ENCODE data around the gene PRR16. TPM values are rescaled to one million over a fixed set of nuclear protein-coding genes. Genes with fewer than 3 reads are reported as not detected.

The PRR16 gene
- total RNA-seq, 2 donors from 2014 or later, result 1.2 to 1.4 TPM

DNA sequence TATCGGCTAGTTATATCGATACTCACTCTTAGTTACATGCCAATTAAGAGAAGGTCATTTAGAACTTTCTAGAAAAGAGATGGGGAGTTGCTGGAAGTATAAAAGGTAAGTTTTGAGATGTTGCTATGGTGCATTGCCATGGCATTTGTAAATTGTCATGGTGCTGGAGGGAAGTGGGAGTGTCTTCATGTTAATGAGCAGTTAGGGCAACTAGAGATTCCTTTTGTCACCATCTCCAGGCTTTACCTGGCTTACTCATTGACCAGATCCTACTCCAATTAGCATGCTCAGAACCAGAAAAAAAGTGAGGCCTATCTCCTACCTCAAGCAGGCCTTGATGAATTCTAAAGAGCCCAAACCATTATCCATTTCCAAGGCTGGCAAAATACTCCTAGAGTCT lies 82.8 kb downstream of the PRR16 start:
- H3K36me3 ChIP-seq, result no peaks in the 10 kb centered on the region
- H3K4me1 ChIP-seq, result no peaks in the 10 kb centered on the region
- TF ChIP-seq, protein P1, sequence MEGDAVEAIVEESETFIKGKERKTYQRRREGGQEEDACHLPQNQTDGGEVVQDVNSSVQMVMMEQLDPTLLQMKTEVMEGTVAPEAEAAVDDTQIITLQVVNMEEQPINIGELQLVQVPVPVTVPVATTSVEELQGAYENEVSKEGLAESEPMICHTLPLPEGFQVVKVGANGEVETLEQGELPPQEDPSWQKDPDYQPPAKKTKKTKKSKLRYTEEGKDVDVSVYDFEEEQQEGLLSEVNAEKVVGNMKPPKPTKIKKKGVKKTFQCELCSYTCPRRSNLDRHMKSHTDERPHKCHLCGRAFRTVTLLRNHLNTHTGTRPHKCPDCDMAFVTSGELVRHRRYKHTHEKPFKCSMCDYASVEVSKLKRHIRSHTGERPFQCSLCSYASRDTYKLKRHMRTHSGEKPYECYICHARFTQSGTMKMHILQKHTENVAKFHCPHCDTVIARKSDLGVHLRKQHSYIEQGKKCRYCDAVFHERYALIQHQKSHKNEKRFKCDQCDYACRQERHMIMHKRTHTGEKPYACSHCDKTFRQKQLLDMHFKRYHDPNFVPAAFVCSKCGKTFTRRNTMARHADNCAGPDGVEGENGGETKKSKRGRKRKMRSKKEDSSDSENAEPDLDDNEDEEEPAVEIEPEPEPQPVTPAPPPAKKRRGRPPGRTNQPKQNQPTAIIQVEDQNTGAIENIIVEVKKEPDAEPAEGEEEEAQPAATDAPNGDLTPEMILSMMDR (IDR thresholded peaks at IDR 0.05), result no peak
- no peaks in the 10 kb centered on the region for H3K27me3 ChIP-seq
- H3K27ac ChIP-seq, result no peak overlapping the region
- intact Hi-C loops (cut with DNase I), result no loop called here
- no peak overlapping the region for H3K9ac ChIP-seq (ENCODE audit: low read depth in 2 of 2, low read length in 2 of 2)
- no peak for DNase-seq
- H3K9me3 ChIP-seq, result no peaks in the 10 kb centered on the region
- H3K4me3 ChIP-seq, result no peak overlapping the region

DNA sequence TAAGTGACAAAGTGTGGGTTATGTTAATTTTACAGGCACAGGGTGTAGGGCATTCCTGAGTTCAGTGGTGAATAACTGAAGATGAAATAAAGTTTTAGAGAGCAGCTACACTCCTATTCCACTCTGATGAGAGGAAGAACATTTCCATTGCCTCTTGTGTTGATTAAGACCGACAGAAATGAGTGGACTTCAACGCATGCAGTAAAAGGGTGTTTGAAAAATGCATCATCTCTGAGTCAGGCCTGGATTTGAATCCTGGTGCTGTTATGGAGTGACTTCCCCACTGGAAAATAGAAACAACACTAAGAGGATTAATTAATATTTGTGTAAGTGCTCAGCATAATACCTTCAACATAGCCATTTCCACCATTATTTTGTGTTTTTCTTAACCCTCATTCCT lies 86.3 kb downstream of the PRR16 start:
- Histone ChIP-seq H3K4me3 (no peak overlapping the region), H3K9ac (ENCODE audit: low read depth in 2 of 2, low read length in 2 of 2) (no peak overlapping the region), H3K27me3 (no peaks in the 10 kb centered on the region), H3K27ac (no peak overlapping the region), H3K36me3 (no peaks in the 10 kb centered on the region), H3K4me1 (no peaks in the 10 kb centered on the region), H3K9me3 (no peaks in the 10 kb centered on the region)
- intact Hi-C loops (cut with DNase I), result no loop called here
- no peak for DNase-seq
- TF ChIP-seq, protein P1 (IDR thresholded peaks at IDR 0.05), result no peak

DNA sequence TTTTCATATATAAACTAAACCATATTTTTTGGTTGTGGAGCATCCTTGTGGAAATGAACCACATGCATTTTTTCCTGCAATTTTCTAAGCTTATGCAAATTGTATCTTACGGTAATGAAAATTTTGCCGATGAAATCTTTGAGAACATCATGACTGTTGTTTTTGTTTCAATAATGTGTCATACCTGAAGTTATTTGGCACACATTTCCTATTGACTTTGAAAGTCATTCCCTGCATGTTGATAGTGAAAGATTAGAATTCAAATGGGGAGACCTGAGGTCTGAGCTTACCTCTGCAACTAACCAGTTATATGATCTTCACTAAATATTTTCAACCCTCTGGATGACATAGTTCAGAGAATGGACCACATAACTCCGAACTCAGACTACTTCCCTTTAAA lies 88.5 kb downstream of the PRR16 start:
- Histone ChIP-seq H3K9ac (ENCODE audit: low read depth in 2 of 2, low read length in 2 of 2) (no peak overlapping the region), H3K27ac (no peak overlapping the region), H3K4me3 (no peak overlapping the region), H3K36me3 (no peaks in the 10 kb centered on the region), H3K27me3 (no peaks in the 10 kb centered on the region), H3K9me3 (no peaks in the 10 kb centered on the region), H3K4me1 (no peaks in the 10 kb centered on the region)
- TF ChIP-seq, protein P1 (IDR thresholded peaks at IDR 0.05), result no peak
- intact Hi-C loops (cut with DNase I), result no loop called here
- DNase-seq, result no peak

DNA sequence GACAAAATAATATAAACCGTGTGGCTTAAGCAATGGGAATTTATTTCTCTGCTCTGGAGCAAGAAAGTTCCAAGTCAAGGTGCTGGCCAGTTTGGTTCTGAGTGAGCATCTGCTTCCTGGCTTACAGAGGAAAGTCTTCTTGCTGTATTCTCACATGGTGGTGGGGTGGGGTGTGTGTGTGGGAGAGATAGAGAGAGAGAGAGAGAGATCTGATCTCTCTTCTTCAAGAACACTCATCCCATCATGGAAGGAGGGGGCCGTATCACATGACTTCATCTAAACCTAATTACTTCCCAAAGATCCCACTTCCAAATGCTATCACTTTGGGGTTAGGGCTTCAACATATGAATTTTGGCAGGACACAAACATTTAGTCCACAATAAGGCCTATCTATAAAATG lies 91.2 kb downstream of the PRR16 start:
- Histone ChIP-seq H3K27ac (no peak overlapping the region), H3K36me3 (no peaks in the 10 kb centered on the region), H3K4me3 (no peak overlapping the region), H3K27me3 (no peaks in the 10 kb centered on the region), H3K9ac (ENCODE audit: low read depth in 2 of 2, low read length in 2 of 2) (no peak overlapping the region), H3K4me1 (no peaks in the 10 kb centered on the region), H3K9me3 (no peaks in the 10 kb centered on the region)
- no peak for DNase-seq
- intact Hi-C loops (cut with DNase I), result no loop called here
- TF ChIP-seq, protein P1 (IDR thresholded peaks at IDR 0.05), result no peak

DNA sequence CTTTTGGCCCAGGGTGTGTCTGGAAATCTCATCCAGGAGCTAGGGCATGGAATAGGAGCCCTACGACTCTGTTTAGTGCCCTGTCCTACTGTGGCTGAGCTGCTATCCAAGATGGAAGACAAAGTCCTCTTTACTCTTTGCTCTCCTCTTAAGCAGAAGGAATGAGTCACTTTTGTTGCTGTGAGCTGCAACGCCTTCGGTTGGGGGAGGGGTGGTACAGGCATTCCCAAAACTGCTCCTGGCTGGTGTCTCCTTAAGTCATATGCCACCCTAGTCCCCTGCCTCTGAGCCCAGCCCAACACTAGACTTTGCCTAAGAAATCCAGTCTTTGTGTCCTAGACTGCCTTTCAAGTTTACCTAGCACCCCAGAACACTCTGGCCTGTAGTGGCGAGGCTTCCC lies 99.9 kb downstream of the PRR16 start:
- Histone ChIP-seq H3K27ac (no peak overlapping the region), H3K4me3 (no peak overlapping the region), H3K4me1 (no peaks in the 10 kb centered on the region), H3K27me3 (no peaks in the 10 kb centered on the region), H3K9me3 (no peaks in the 10 kb centered on the region), H3K9ac (ENCODE audit: low read depth in 2 of 2, low read length in 2 of 2) (no peak overlapping the region), H3K36me3 (no peaks in the 10 kb centered on the region)
- TF ChIP-seq, protein P1 (IDR thresholded peaks at IDR 0.05), result no peak
- DNase-seq, result no peak
- intact Hi-C loops (cut with DNase I), result no loop called here

DNA sequence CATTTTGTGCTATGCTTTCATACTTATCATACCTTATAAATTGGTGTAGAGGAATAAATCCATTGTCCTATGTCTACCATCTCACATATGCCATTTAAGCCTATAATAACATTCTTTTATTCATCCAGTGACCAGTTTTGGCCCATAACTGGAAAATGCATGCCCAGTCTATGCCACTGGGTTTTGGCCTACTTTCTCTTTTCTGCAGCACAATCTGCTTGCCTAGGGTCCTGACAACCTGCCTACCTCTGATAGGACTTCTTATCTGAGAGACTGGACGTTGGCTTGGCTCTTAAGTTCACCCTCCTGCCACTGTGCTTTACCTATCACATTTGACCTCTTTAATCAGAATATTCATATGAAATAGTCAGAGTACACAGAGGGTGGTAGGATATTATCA lies 103.0 kb downstream of the PRR16 start:
- Histone ChIP-seq H3K36me3 (no peaks in the 10 kb centered on the region), H3K9ac (ENCODE audit: low read depth in 2 of 2, low read length in 2 of 2) (no peak overlapping the region), H3K9me3 (no peaks in the 10 kb centered on the region), H3K4me1 (no peaks in the 10 kb centered on the region), H3K27ac (no peak overlapping the region), H3K4me3 (no peak overlapping the region), H3K27me3 (no peaks in the 10 kb centered on the region)
- DNase-seq, result no peak
- TF ChIP-seq, protein P1 (IDR thresholded peaks at IDR 0.05), result no peak
- intact Hi-C loops (cut with DNase I), result no loop called here

All from colonic mucosa (tissue), 4 donors.